Measurements from ENCODE around the gene RARB.

DNA sequence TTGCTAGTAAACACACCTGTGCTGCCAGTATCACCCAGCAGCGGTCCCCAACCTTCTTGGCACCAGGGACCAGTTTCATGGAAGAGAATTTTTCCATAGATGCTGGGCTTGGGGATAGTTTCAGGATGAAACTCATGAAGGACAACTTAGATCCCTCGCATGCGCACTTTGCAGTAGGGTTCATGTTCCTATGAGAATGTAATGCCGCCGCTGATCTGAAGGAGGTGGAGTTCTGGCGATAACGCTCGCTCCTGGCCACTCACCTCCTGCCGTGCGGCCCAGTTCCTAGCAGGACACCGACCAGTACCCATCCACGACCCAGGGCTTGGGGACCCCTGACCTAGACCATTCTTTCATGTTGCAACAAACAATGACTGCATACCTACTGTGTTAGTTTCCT, 146.9 kb downstream of the RARB start:
- no peak for TF ChIP-seq POLR2AphosphoS5 (IDR thresholded peaks at IDR 0.05; ENCODE audit: insufficient read depth in 1 of 2, low read depth in 1 of 2)
- no peak for TF ChIP-seq CTCF (IDR thresholded peaks at IDR 0.05)
- no peak for TF ChIP-seq POLR2A (IDR thresholded peaks at IDR 0.05)

Measured in vagina (tissue), 2 donors.